GM12878 (cell line): ENCODE results near the gene M1AP. TPM values are rescaled to one million over a fixed set of nuclear protein-coding genes. Genes with fewer than 3 reads are reported as not detected.

Source experiments
- EP300 ChIP-seq, 2 experiments: fragments of 150-350 bp in 1 of 2; IDR thresholded peaks; 2 replicates each; pipeline ENCODE4 v1.6.1; 2011 to 2012; ENCODE audit warnings: low read depth in 2 of 2, low read length in 2 of 2, borderline replicate concordance in 1 of 2, improper control_type of control experiment in 1 of 2, inconsistent platforms in 1 of 2; ENCODE audit not compliant: control insufficient read depth in 1 of 2
- IRF4 ChIP-seq: IDR thresholded peaks from 2 replicates; pipeline ENCODE4 v1.6.1; 2011; ENCODE audit warnings: low read depth, low read length
- MTA2 ChIP-seq: fragments of 450-650 bp; IDR thresholded peaks from 2 replicates; pipeline ENCODE4 v1.6.1; 2016; ENCODE audit warnings: low read depth, mild to moderate bottlenecking, moderate library complexity
- MYB ChIP-seq: fragments of 150-350 bp; IDR thresholded peaks from 2 replicates; pipeline ENCODE4 v1.6.1; 2014; ENCODE audit warnings: mild to moderate bottlenecking, low read depth, low read length, borderline replicate concordance
- RB1 ChIP-seq: fragments of 450-650 bp; formaldehyde crosslinking; IDR thresholded peaks from 2 replicates; pipeline ENCODE4 v1.6.1; 2017; ENCODE audit warnings: mild to moderate bottlenecking, borderline replicate concordance
- SP1 ChIP-seq: IDR thresholded peaks from one replicate; pipeline ENCODE4 v1.6.1; 2011; ENCODE audit warnings: low read depth, low read length
- SREBF2 ChIP-seq: IDR thresholded peaks from 2 replicates; pipeline ENCODE4 v1.6.1; 2012; ENCODE audit warnings: mild to moderate bottlenecking, low read length
- STAT1 ChIP-seq: fragments of 450-650 bp; conservative IDR thresholded peaks from 2 replicates; pipeline ENCODE4 v1.6.1; 2014; ENCODE audit warnings: antibody characterized with exemption, mild to moderate bottlenecking
- SUZ12 ChIP-seq: fragments of 200-600 bp; sonication (generic); IDR thresholded peaks from one replicate; pipeline ENCODE4 v1.6.1; 2018; ENCODE audit warnings: antibody characterized with exemption, mild to moderate bottlenecking; ENCODE audit not compliant: unreplicated experiment
- TARDBP ChIP-seq: IDR thresholded peaks from 2 replicates; pipeline ENCODE4 v1.6.1; 2016; ENCODE audit warnings: borderline replicate concordance
- ZBTB4 ChIP-seq: fragments of 450-650 bp; formaldehyde crosslinking; IDR thresholded peaks from 2 replicates; pipeline ENCODE4 v1.4.0; 2022; ENCODE audit warnings: mild to moderate bottlenecking, moderate library complexity
- polyA plus RNA-seq, 11 experiments: library from polyadenylated mRNA; depleted of rRNA in 4 of 11; unstranded in 6 of 11; stranded (reverse) in 5 of 11; fragments of >200 nt; fragmentation: Nextera tagmentation in 4 of 11; fragmentation: Illumina TruSeq in 1 of 11; extraction: Ambion mirVana in 4 of 11; extraction: Trizol in 1 of 11; gene quantifications; 1 replicate in 1 of 11; 2 replicates in 10 of 11; pipeline versions ENCODE4 v1.2.1 to v1.2.3, GENCODE V29; 2011 to 2016; ENCODE audit warnings: inconsistent platforms in 2 of 11, missing spikeins in 2 of 11, low read depth in 1 of 11
- total RNA-seq, 4 experiments: library from RNA; depleted of rRNA in 3 of 4; stranded (reverse); fragments of >200 nt in 3 of 4; fragmentation: Illumina TruSeq in 1 of 4; extraction: Trizol in 1 of 4; gene quantifications; 2 replicates each; pipeline versions ENCODE4 v1.2.1 to v1.2.3, GENCODE V29; 2013 to 2021
- TF ChIP-seq, protein P1 (sequence below): fragments of 450-650 bp; formaldehyde crosslinking; IDR thresholded peaks from 2 replicates; pipeline ENCODE4 v1.5.0; 2022; ENCODE audit warnings: mild to moderate bottlenecking, missing genetic modification characterization
- TF ChIP-seq, protein P2 (sequence below): fragments of 150-350 bp; IDR thresholded peaks from 2 replicates; pipeline ENCODE4 v1.6.1; 2014; ENCODE audit warnings: mild to moderate bottlenecking, low read depth, low read length
- TF ChIP-seq, protein P3 (sequence below): fragments of 450-650 bp; IDR thresholded peaks from 2 replicates; pipeline ENCODE4 v1.6.1; 2018; ENCODE audit warnings: borderline replicate concordance, mild to moderate bottlenecking; ENCODE audit not compliant: partially characterized antibody
- TF ChIP-seq, protein P4 (sequence below): fragments of 450-650 bp; IDR thresholded peaks from 2 replicates; pipeline ENCODE4 v1.6.1; 2017; ENCODE audit warnings: mild to moderate bottlenecking, moderate library complexity

The M1AP gene
- total and polyA plus RNA-seq, 10 of the 15 experiments (the other 5 are each of a cell fraction or from before 2014, with no cell fraction given), result 0.04 to 0.32 (median 0.16) TPM; not detected in 4

DNA sequence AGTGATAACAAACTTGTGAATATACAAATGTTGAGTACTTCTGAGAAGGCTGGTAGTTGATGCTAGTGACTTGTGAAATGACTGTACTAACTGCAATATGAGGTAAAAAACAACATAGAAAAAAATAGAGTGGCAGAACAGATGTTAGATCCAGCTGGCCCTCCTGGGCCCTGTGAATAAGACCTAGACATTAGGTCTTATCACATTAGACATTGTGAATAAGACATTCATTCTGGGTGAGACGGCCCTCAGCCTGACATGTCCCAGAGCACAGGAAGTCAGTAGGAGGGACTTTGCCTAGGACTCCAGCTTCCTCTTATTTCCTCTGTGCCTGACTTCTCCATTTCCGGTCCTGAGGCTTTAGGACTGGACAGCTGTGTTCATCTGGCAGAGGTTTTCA, 70.7 kb downstream of the M1AP start (continued):
- TF ChIP-seq, protein P1, sequence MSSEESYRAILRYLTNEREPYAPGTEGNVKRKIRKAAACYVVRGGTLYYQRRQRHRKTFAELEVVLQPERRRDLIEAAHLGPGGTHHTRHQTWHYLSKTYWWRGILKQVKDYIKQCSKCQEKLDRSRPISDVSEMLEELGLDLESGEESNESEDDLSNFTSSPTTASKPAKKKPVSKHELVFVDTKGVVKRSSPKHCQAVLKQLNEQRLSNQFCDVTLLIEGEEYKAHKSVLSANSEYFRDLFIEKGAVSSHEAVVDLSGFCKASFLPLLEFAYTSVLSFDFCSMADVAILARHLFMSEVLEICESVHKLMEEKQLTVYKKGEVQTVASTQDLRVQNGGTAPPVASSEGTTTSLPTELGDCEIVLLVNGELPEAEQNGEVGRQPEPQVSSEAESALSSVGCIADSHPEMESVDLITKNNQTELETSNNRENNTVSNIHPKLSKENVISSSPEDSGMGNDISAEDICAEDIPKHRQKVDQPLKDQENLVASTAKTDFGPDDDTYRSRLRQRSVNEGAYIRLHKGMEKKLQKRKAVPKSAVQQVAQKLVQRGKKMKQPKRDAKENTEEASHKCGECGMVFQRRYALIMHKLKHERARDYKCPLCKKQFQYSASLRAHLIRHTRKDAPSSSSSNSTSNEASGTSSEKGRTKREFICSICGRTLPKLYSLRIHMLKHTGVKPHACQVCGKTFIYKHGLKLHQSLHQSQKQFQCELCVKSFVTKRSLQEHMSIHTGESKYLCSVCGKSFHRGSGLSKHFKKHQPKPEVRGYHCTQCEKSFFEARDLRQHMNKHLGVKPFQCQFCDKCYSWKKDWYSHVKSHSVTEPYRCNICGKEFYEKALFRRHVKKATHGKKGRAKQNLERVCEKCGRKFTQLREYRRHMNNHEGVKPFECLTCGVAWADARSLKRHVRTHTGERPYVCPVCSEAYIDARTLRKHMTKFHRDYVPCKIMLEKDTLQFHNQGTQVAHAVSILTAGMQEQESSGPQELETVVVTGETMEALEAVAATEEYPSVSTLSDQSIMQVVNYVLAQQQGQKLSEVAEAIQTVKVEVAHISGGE (CRISPR knock-in tag), result no peak
- TF ChIP-seq, protein P2, sequence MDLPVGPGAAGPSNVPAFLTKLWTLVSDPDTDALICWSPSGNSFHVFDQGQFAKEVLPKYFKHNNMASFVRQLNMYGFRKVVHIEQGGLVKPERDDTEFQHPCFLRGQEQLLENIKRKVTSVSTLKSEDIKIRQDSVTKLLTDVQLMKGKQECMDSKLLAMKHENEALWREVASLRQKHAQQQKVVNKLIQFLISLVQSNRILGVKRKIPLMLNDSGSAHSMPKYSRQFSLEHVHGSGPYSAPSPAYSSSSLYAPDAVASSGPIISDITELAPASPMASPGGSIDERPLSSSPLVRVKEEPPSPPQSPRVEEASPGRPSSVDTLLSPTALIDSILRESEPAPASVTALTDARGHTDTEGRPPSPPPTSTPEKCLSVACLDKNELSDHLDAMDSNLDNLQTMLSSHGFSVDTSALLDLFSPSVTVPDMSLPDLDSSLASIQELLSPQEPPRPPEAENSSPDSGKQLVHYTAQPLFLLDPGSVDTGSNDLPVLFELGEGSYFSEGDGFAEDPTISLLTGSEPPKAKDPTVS, result no peak
- TF ChIP-seq STAT1, result no peak
- TF ChIP-seq, protein P3, sequence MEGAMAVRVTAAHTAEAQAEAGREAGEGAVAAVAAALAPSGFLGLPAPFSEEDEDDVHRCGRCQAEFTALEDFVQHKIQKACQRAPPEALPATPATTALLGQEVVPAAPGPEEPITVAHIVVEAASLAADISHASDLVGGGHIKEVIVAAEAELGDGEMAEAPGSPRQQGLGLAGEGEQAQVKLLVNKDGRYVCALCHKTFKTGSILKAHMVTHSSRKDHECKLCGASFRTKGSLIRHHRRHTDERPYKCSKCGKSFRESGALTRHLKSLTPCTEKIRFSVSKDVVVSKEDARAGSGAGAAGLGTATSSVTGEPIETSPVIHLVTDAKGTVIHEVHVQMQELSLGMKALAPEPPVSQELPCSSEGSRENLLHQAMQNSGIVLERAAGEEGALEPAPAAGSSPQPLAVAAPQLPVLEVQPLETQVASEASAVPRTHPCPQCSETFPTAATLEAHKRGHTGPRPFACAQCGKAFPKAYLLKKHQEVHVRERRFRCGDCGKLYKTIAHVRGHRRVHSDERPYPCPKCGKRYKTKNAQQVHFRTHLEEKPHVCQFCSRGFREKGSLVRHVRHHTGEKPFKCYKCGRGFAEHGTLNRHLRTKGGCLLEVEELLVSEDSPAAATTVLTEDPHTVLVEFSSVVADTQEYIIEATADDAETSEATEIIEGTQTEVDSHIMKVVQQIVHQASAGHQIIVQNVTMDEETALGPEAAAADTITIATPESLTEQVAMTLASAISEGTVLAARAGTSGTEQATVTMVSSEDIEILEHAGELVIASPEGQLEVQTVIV, result no peak
- TF ChIP-seq, protein P4, sequence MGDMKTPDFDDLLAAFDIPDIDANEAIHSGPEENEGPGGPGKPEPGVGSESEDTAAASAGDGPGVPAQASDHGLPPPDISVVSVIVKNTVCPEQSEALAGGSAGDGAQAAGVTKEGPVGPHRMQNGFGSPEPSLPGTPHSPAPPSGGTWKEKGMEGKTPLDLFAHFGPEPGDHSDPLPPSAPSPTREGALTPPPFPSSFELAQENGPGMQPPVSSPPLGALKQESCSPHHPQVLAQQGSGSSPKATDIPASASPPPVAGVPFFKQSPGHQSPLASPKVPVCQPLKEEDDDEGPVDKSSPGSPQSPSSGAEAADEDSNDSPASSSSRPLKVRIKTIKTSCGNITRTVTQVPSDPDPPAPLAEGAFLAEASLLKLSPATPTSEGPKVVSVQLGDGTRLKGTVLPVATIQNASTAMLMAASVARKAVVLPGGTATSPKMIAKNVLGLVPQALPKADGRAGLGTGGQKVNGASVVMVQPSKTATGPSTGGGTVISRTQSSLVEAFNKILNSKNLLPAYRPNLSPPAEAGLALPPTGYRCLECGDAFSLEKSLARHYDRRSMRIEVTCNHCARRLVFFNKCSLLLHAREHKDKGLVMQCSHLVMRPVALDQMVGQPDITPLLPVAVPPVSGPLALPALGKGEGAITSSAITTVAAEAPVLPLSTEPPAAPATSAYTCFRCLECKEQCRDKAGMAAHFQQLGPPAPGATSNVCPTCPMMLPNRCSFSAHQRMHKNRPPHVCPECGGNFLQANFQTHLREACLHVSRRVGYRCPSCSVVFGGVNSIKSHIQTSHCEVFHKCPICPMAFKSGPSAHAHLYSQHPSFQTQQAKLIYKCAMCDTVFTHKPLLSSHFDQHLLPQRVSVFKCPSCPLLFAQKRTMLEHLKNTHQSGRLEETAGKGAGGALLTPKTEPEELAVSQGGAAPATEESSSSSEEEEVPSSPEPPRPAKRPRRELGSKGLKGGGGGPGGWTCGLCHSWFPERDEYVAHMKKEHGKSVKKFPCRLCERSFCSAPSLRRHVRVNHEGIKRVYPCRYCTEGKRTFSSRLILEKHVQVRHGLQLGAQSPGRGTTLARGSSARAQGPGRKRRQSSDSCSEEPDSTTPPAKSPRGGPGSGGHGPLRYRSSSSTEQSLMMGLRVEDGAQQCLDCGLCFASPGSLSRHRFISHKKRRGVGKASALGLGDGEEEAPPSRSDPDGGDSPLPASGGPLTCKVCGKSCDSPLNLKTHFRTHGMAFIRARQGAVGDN, result no peak
- no peak for TF ChIP-seq SREBF2
- TF ChIP-seq TARDBP, result no peak
- TF ChIP-seq RB1, result no peak
- peak; percentile 61; the same call in 1 of the 2 replicates for TF ChIP-seq IRF4
- no peak for TF ChIP-seq MYB
- no peak for TF ChIP-seq ZBTB4 (CRISPR knock-in tag)
- no peak for TF ChIP-seq SP1
- TF ChIP-seq MTA2, result no peak
- no peak for TF ChIP-seq SUZ12
- TF ChIP-seq EP300 (IDR thresholded peaks at IDR 0.05; ENCODE audit: borderline replicate concordance in 1 of 2, control insufficient read depth in 1 of 2, low read depth in 2 of 2, low read length in 2 of 2), result no peak; a peak in 1 of 4 replicates
